ENCODE measurements around the gene BBX.

- TF ChIP-seq CTCF (conservative IDR thresholded peaks at IDR 0.05; ENCODE audit: low read depth, low read length) (no peak), EZH2phosphoT487 (IDR thresholded peaks at IDR 0.05; ENCODE audit: borderline replicate concordance, low read length) (no peak), EZH2 (IDR thresholded peaks at IDR 0.05; ENCODE audit: low read length, unreplicated experiment) (no peak)
Measured at GRCh38 chr3:107816107-107816506, 293.3 kb downstream of the BBX start.
